Stimulated activated CD8-positive, alpha-beta memory T cell treated with anti-CD3 and anti-CD28 coated beads, Interleukin-2, amount 100 ng/mL, for 1 hour (primary cell): ENCODE results near the gene BLVRB.
"Not testable (repeated sequence)": the region's sequence is repeated elsewhere in the genome, so short reads cannot be mapped to it uniquely, and the experiment has no call there.

Source experiments
- DNase-seq, 2 donors: peaks; one replicate each; pipeline ENCODE4 v3.0.0-alpha.2; 2020; ENCODE audit warnings: low read depth in 2 of 2

BLVRB gene

DNA sequence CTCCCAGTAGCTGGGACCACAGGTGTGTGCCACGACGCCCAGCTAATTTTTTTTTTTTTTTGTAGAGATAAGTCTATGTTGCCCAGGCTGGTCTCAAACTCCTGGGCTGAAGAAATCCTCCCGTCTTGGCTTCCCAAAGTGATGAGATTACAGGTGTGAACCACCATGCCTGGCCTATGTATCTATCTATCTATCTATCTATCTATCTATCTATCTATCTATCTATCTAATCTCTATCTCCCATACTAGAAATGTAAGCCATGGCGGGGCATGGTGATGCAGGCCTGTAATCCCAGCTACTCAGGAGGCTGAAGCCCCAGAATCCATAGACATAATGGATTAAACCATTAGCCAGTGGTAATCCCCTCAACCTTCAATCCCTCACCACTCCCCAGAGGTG is 14.9 kb downstream of the BLVRB start:
- no peak for DNase-seq

DNA sequence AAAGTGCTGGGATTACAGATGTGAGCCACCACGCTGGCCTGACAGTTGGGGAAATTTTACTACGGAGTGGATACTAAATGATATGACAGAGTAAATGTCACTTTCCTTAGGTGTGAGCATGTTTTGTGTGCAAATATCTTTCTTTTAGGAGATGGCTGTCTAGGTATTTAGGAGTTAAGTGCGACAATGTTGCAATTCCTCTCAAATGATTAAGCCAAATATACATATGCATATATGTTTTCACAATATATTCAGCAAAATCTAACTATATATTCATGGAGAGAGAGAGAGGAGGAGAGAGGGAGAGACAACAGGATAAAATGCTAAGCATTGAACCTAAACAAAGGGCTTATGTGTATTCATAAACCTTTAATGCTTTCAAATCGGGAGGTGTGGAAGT is 16.0 kb downstream of the BLVRB start:
- DNase-seq, result no peak

DNA sequence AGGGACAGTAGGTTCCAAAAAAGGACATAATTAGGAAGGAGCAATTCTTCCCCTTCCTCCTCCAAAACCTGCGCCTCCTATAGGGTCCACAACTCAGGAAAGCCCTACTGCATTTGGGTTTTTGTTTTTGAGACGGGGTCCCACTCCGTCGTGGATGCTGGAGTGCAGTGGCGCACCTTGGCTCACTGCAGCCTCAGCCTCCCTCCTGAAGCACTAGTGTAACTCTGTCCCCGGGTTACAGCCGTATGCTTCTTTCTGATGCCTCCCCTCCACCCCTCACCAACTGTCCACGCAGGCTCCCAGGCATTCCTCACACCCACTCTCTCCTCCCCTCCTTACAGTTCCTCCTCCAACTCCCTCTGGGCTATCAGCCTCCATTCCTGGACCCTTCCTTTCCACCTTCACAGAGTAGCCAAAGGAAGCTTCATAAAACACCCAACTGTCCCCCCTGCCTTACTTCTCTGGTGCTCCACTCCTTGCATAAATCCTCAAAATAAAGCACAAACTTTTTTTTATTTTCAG is 19.2 kb downstream of the BLVRB start:
- no peak for DNase-seq

DNA sequence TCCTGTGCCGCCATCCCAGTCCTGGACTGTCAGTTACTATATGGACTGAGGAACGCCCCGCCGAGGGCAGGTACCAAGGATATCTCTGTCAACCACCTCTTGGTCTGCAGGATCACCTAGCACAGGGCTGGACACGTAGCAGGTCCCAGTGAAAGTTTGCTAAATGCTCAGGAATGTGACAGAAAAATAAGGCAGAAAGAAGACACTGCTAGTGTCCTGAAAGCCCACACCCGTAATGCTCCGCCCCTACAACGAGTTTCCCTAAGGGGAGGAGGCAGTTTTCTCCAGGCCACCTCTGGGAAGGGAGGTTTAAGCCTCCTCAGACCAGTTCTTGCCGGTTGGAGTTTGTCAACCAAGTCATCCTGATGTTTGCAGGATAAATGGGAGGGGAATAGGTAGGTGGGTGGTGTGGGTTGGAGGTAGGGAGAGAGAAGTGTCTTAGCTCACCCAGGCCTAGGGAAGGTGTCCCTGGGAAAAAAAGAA is 19.7 kb downstream of the BLVRB start:
- no peak for DNase-seq

DNA sequence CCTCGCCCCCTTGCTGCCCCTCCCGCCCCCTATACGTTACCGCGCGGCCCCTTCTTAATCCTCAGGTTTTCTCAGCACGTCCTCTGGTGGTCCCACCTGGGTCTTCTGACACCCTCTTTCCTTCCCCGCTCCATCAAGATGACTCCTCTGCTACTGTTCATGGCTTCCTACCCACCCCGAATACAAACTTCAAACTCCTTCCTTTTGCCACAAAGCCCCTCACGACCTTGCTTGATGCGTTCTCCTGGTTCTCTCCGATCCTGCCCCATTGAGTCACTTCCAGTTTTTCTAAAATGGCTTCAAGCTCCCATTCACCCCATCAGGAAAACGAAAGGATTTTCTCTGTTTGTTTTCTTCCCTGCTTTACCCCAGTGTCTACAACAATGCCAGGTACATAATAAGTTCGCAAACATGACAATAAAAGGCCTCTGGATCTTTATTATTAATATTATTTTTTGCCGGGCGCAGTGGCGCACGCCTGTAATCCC is 20.7 kb downstream of the BLVRB start:
- no peak for DNase-seq

DNA sequence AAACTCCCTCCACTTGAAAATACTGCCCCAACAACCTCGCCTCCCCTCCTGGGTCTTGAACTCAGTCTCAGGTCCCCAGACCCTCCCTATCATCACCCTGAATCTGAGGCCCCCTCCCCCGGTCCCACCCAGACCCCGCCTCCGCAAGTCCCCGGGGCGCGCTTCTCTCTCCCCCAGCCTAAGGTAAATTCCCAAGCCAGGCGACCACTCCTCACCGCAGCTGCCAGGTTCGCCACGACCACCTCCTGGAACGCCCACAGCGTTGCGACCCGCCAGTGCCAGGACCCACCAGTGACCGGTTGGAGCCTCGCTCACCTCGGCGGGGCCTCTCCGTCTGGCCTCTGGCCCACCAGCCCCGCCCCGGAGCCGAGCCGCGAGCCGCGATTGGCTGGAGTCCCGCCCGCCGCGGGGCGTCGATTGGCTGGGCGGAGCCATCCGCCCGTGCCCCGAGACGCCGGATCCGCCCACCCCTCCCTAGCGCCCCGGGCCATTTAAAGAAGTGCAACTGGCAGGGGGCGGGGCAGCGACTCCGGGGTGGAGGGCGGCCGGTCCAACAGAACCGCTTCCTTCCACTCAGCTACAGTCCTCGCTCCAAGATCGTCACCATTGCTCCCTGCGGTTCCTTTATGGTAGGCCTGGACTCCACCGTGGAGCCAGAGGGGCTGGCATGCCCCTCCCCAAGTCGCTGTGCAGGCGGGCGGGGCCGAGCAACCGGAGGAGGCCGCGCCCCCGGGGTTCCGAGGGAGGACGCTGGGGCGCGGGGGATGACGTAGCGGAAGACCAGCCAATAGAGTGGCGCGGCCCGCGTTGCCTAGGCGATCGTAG is 21.3 kb downstream of the BLVRB start, which contains the start of gene SERTAD3:
SERTAD3 (minus strand) TSS at position 336 of the 825 bp plus-strand sequence. CDS start 2,255 bp downstream, outside the sequence.
- DNase-seq, result peak; percentile 92 to 94

DNA sequence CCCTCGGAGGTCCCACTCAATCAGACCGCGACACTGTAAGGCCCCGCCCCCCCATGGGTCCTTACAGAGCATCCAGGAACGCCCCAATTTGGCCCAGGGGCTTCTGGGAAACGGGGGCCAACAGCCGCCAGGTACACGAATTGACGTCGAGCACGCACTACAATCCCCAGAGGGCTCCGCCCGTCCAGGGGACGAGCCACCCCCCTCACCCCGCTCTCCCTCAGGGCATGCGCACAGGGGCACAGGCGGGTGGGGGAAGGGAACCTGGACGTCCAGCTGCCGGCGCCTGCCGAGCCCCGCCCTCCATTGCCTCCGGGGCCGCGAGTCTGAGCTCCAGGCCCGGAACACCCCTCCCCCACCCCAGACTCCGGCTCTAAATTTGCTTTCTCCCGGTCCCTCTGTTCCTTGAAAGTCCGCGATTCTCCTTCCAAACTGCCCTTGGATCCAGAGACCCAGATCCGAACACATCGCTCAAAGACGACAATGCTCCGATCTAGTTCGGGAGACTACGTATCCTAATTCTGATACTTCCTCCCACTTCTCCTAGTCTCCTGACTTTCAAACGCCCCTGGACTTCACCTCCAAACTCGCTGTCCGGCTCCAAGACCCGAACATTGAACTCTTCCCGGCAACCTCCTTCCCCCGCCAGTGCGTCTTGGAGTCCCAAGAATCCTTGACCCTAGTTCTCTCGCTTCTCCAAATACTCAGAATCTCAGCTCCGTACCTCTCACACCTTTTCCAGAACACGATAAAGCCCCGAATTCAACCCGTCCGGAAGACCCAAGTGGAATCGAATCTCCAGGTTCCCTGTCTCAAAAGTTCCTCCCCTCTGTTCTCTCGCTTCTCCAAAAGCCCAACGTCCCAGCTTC is 22.2 kb downstream of the BLVRB start:
- peak; percentile 96 to 99 for DNase-seq

DNA sequence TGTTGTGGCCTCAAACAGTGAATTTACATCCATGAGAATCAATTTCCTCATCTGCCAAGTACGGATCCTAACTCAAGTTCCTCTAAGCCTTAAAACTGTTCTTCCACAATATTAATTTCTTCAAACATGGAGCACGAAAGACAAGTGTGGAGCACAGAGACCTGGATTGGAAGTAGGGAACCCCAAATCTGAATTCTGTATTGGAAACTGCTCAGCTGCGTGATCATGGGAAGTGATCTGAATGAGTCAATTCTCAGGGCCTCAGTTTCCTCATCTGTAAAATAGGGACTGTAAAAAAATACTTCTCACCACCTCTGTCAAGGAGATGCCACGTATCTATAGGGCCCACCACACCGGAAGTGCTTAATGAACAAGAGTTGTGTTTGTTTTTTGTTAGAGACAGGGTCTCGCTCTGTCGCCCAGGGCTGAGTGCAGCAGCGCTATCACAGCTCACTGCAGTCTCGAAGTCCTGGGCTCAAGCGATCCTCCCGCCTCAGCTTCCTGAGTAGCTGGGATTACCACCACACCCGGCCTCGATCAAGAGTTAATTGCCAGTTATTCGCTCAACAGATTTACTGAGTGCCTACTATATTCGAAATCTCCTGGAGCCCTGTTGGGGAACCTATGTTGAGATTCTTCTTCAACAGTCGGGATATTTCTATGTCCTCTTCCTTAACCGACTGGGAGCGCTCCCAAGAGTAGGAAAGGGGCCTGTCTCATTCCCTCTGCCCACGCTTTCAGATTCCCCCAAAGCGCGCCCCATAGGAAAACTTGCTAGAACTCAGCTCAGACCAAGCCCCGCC is 23.0 kb downstream of the BLVRB start:
- no peak for DNase-seq

DNA sequence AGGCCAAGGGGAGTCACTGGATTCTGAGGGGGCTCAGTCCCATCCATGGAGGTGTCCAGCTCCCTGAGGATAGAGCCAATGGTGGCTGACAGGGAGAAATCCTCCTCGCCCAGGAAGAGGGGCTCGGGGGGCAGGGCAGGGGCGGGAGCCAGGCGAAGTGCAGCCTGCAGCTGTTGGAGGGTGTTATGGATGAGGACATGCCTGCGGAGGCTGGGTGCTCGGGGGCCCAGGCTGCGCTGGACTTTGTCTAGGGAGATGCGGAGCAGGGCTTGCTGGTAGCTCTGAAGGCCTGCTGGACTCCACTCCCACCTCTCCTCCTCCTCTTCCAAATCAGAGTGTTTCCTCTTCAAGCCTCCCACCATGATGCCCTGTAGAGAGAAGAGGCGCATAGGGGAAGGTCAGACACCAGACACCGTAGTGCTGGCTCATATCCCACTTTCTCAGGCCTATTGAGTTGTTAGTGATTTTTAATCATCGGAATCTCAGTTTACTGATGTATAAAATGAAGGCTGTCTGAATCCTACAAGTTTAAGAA is 23.8 kb downstream of the BLVRB start:
- no peak for DNase-seq

DNA sequence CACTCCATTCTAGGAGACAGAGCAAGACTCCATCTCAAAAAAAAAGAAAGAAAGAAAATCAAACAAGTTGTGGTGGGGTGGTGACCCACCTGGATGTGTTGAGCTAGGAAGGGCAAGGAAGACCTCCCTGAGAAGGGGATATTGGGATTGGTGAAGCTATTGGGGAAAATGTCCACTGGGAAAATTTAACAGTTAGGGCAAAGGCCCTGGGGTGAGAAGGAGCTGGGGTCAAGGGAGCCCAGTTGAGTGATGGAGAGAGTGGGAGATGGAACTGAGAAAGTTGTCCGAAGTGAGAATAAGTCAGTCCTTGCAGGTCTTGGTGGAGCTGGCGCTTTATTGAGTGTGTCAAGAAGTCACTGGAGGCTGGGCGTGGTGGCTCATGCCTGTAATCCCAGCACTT is 27.3 kb downstream of the BLVRB start:
- DNase-seq, result no peak

DNA sequence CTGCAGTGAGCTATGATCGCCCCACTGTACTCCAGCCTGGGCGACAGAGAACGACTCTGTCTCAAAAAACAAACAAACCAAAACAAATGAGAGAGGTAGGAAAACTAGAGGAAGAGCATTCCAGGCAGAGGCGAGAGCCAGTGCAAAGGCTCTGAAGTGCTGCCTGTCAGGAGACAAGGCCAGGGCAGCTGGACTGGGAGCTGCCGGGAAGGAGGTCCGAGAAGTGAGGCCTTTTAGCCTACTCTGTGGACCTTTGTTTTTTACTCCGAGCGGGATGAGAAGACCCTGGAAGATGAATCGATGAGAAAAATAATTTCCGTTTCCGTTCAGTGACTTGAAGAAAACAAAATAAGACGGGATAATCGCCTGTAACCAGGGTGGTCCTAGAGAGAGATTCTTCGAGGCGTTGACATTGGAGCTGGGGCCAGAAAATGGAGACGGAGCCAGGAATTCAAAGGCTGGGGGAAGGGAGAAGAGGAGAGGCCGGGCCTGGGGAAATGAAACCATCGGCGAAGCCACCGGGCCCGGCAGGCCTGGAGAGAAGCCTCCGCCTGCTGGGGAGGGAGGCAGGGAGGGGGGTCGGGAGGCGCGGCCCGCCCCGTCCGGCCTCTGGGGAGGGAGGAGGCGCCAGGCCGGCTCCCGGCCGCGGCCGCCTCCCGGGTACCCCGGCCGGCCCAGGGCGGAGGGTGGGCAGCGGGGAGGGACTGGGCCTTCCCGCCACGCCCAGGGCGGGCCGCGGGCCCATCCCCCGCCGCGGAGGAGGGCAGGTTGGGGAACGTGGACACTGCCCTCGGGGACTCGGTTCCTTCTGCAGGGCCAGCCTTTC is 31.9 kb downstream of the BLVRB start:
- DNase-seq, result no peak

DNA sequence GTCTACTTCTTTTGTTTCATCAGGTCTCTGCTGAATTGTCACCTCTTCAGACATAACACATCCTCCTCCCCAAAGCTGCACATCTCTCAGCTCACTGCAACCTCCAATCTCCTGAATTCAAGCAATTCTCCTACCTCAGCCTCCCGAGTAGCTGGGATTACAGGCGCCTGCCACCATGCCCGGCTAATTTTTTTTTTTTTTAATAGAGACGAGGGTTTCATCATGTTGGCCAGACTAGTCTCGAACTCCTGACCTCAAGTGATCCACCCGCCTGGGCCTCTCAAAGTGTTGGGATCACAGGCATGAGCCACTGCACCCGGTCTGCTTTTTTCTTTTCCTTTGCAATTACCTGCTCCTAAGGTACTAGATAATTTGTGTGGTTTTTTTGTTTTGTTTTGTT is 32.8 kb downstream of the BLVRB start:
- DNase-seq, result not testable (repeated sequence)

DNA sequence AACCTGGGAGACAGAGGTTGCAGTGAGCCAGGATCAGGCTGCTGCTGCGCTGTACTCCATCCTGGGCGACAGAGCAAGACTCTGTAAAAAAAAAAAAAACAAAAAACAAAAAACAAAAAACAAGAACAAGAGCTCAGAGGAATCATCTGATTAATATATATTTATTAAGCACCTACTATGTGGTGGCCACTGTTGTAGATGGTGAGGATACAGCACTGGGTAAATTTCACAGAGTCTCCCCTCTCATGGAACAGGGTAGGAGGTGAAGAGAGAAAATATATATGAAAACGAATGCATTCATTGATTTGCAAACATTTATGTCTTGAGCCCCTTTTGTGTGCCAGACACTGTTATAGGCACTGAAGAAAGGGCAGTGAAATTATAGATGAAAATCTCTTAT is 33.8 kb downstream of the BLVRB start:
- DNase-seq, result no peak

DNA sequence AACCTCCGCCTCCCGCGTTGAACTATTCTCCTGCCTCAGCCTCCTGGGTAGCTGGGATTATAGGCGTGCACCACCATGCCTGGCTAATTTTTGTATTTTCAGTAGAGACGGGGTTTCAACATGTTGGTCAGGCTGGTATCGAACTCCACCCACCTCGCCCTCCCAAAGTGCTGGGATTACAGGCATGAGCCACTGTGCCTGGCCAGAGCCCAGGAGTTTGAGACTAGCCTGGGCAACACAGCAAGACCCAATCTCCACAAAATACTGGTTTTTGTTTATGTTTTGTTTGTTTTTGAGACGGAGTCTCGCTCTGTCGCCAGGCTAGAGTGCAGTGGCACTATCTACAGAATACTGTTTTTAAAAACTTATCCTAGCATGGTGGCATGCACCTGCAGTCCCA is 35.3 kb downstream of the BLVRB start:
- DNase-seq, result not testable (repeated sequence)

DNA sequence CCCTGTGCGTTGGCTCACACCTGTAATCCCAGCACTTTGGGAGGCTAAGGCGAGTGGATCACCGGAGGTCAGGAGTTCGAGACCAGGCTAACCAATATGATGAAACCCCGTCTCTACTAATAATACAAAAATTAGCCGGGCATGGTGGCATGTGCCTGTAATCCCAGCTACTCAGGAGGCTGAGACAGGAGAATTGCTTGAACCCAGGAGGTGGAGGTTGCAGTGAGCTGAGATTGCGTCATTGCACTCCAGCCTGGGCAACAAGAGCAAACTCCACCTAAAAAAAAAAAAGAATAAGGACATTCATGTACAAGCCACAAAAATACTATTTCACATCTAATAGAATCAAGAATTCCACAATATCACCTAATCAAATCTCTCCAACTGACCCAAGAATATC is 37.3 kb downstream of the BLVRB start:
- not testable (repeated sequence) for DNase-seq

DNA sequence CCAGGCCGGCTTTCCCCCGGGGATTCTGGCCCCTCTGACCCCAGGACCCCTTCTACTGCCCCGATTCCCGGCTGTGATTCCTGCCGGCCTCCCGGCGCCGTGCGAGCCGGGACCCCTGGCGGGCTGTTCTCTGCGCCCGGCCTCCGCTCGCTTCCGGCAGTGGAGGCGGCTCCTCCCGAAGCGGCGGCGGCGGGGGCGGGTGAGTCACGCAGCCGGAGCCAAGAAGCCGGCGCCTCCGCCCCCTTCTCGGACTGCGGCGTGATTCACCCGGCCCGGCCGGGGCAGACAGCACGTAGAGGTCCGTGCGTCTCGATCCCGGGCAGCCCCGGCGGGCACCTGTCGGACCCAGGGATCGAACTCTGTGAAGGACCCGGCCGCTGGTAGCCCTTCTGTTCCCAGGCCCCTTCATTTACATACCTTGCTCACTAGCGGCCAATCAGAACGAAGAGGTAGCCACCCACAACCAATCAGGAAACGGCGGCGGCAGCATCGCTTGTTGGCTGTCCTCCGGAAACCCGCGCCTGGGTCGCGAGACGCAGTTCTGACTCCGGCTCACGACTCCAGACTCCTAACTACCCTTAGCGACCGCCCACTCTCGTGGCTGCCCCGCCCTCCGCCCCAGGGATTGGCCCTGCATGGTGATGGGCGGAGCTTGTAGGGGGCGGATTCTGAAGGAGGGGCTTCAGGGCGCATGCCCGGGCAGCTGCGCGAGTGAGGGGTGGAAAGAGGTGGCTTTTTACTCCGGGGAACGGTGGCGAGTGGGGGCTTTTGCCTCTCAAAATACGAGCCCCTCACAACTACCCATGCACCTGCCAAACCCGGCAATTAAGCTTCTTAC is 39.9 kb downstream of the BLVRB start, which contains the start of gene SERTAD1:
SERTAD1 (minus strand) TSS at position 543 of the 838 bp plus-strand sequence. CDS start 2,446 bp downstream, outside the sequence.
- DNase-seq, result peak; percentile 100

DNA sequence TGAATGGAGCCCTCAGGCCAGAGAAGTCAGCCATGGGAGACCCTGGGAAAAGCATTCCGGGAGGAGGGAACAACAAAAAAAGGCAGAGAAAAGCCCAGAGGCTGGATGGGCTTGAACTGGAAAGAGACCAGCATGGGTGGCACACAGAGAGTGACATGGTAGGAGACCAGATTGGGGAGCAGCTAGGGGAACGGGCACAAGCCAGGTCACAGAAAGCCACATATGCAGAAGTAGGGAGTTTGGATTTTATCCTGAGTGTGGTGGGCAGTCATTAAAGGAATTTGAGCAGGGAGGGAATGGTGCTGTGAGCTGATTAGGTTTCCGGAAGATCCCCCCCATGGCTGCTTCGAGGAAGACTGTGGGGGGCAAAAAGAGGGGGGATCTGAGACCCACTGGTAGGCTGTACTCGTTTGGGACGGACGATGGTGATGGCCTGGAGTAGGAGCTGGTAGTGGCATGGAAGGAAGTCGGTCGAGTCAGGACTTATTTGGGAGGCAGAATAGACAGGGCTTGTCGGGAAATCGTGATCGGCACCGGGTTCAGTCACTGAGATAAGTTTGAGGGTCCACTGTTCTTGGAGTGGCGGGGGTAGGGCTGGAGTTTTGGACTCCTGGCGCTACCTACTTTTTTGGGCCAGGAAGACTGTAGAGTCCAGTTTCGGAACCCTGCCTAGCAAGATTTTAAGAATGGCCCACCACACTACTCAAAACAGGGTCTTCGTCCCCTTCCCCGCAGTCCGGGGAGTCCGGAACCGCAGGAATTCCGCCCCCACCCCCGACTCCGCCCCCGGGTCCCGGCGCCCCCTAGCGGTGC is 40.7 kb downstream of the BLVRB start:
- no peak for DNase-seq

DNA sequence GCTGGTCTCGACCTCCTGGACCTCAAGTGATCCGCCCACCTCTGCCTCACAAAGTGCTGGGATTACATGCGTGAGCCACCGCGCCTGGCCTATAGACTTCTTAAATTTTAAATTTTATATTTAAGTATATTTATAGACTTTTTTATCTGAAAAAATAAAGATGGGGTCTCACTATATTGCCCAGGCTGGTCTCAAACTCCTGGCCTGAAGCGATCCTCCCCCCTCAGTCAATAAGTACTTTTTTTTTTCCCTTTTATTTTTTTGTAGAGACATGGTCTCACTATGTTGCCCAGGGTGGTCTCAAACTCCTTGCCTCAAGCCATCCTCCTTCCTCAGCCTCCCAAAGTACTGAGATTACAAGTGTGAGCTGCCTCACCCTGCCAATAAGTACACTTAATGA is 41.6 kb downstream of the BLVRB start:
- no peak for DNase-seq
